ENCODE measurements around the gene VTI1A.

GRCh38 chr10:112791447-112791846, 344.4 kb downstream of the VTI1A start:
- no peak for TF ChIP-seq NRF1 (IDR thresholded peaks at IDR 0.05; ENCODE audit: low read depth, low read length)
- no peak for TF ChIP-seq MAX (IDR thresholded peaks at IDR 0.05)
- no peak for TF ChIP-seq POU5F1 (IDR thresholded peaks at IDR 0.05; ENCODE audit: low read depth, low read length)
- TF ChIP-seq YY1 (IDR thresholded peaks at IDR 0.05; ENCODE audit: low read depth, low read length): no peak
- no peak for TF ChIP-seq EZH2 (IDR thresholded peaks at IDR 0.05; ENCODE audit: low read depth, low read length, severe bottlenecking)
- no peak for TF ChIP-seq POLR2A (IDR thresholded peaks at IDR 0.05; ENCODE audit: control extremely low read depth in 1 of 2, low read depth in 2 of 2, low read length in 2 of 2)
- no peak for TF ChIP-seq POLR2AphosphoS5 (IDR thresholded peaks at IDR 0.05; ENCODE audit: low read depth, low read length)
- no peak for TF ChIP-seq CTCF (IDR thresholded peaks at IDR 0.05; ENCODE audit: control extremely low read depth in 1 of 3, insufficient read depth in 1 of 3, low read depth in 1 of 3, low read length in 3 of 3)
- TF ChIP-seq RFX5 (IDR thresholded peaks at IDR 0.05; ENCODE audit: borderline replicate concordance, low read depth, low read length): no peak
- no peak for TF ChIP-seq ZNF274 (IDR thresholded peaks at IDR 0.05; ENCODE audit: borderline replicate concordance, extremely low read depth, low read length)
- TF ChIP-seq CTBP2 (IDR thresholded peaks at IDR 0.05; ENCODE audit: borderline replicate concordance, insufficient read depth, insufficient read length, low read length): no peak
- TF ChIP-seq FOSL1 (IDR thresholded peaks at IDR 0.05; ENCODE audit: insufficient read depth, low read depth, low read length): no peak
